BJ (cell line): ENCODE measurements around the gene EIF3A. TPM values are rescaled to one million over a fixed set of nuclear protein-coding genes. Genes with fewer than 3 reads are reported as not detected.
A peak's percentile ranks its signal among the peaks of the same experiment; 100 is the strongest.

Source experiments
- CTCF ChIA-PET: fragments of 350-600 bp; formaldehyde crosslinking; extraction: SDS; loops from one replicate; lab custom pipeline; 2021; ENCODE audit warnings: antibody characterized with exemption, inconsistent platforms; lab: Yijun Ruan, JAX
- POLR2A ChIA-PET: fragments of 300-600 bp; sonication (Branson Sonifier 250); formaldehyde crosslinking; extraction: SDS; loops from one replicate; lab custom pipeline; 2021; ENCODE audit warnings: antibody characterized with exemption; lab: Charles Lee
- DNase-seq: peaks from one replicate; pipeline ENCODE4 v3.0.0-alpha.2; 2011; ENCODE audit warnings: low read depth
- H3K27me3 ChIP-seq: 2 replicates; pipeline ENCODE4 v1.6.0; 2011; ENCODE audit warnings: low read length; ENCODE audit not compliant: control insufficient read depth, insufficient read depth
- H3K36me3 ChIP-seq: 2 replicates; pipeline ENCODE4 v1.5.1; 2011; ENCODE audit warnings: low read length; ENCODE audit not compliant: control insufficient read depth, insufficient read depth
- H3K4me3 ChIP-seq: 2 replicates; pipeline ENCODE4 v1.5.1; 2011; ENCODE audit warnings: low read depth, mild to moderate bottlenecking, control low read depth, low read length
- polyA plus RNA-seq: library from polyadenylated mRNA; depleted of rRNA; stranded (reverse); fragments of >200 nt; gene quantifications from 2 replicates; pipeline ENCODE4 v1.2.3, GENCODE V29; 2011
- TF ChIP-seq, protein P1 (sequence below): IDR thresholded peaks from 2 replicates; pipeline ENCODE4 v1.5.1; 2011; ENCODE audit warnings: low read depth, mild to moderate bottlenecking, control low read depth, inconsistent platforms, low read length, moderate library complexity; ENCODE audit not compliant: insufficient read depth

EIF3A gene
- polyA plus RNA-seq, 1 experiment: 17.5 TPM

DNA sequence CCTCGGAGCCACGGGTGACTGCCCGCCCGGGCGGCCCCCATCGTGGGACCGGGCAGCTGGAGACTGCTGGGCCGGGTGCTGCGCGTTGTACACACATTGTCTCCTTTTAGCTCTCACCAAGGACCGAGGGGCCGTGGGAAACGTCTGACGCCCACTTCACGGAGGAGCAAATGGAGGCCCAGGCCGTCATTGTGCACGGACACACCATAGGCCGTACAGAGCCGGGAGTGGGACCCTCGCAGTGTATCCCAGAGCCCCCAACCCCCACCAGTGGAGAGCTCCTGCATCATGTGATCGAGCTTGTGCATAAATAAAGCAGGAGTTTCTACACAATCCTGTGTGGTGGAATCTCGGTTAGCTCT, 24.0 kb upstream of the EIF3A start:
- CTCF ChIA-PET: interaction anchor here (0.6 to 1.2 kb wide), 2 partner anchors 31 to 149 kb away, joined by 3 read pairs; no protein-coding TSS in a partner anchor
- no peaks in the 10 kb centered on the region; the same call in 1 of the 2 replicates for H3K36me3 ChIP-seq
- TF ChIP-seq, protein P1, sequence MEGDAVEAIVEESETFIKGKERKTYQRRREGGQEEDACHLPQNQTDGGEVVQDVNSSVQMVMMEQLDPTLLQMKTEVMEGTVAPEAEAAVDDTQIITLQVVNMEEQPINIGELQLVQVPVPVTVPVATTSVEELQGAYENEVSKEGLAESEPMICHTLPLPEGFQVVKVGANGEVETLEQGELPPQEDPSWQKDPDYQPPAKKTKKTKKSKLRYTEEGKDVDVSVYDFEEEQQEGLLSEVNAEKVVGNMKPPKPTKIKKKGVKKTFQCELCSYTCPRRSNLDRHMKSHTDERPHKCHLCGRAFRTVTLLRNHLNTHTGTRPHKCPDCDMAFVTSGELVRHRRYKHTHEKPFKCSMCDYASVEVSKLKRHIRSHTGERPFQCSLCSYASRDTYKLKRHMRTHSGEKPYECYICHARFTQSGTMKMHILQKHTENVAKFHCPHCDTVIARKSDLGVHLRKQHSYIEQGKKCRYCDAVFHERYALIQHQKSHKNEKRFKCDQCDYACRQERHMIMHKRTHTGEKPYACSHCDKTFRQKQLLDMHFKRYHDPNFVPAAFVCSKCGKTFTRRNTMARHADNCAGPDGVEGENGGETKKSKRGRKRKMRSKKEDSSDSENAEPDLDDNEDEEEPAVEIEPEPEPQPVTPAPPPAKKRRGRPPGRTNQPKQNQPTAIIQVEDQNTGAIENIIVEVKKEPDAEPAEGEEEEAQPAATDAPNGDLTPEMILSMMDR: no peak
- peak overlapping the region; percentile 81 for H3K4me3 ChIP-seq
- no peak for DNase-seq
- POLR2A ChIA-PET: no interaction called here
- no peaks in the 10 kb centered on the region for H3K27me3 ChIP-seq

DNA sequence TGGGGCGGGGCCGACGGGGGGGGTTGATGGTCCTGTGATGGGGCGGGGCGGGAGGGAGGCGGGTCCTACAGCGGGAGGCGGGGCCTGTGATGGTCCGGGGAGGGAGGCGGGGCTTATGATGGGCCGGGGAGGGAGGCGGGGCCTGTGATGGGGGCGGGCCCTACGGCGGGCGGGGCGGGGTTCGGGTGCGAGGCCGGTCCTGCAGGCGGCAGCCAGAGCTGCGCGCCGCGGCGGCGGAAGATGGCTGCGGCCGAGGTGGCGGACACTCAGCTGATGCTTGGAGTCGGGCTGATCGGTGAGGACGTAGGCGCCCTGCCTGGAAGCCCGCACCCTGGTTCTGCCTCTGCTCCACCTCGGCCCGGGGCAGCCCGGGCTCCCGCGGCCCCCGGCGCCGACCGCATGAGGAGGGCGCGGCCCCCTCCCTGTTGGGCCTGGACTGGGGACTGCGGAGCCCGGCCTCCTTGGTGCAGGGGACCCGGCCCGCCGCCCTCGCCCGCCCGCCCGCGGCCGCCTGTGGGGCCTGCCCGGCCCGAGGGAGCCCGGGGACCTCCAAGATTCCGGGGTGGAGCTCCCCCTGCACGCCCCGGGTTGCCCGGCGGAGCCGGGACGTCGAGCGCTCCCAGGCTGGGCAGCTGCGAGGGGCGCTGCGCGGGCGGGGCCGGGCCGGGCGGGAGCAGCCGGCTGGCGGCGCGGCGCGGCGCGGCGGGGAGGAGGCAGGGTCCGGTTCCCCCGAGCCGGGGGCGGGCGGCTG, 23.5 kb upstream of the EIF3A start, which contains the start of gene DENND10:
DENND10 (plus strand) TSS at position 211 of the 751 bp plus-strand sequence; CDS start at position 241, 30 bp downstream.
- H3K4me3 ChIP-seq: peak within 1 kb of the TSS; percentile 81
- no peaks in the 10 kb centered on the region for H3K27me3 ChIP-seq
- TF ChIP-seq, protein P1: no peak
- CTCF ChIA-PET: interaction anchor here (0.6 to 1.2 kb wide), 2 partner anchors 31 to 149 kb away, joined by 3 read pairs; no protein-coding TSS in a partner anchor
- POLR2A ChIA-PET: interaction anchor here (0.6 kb wide), 2 partner anchors 60 to 147 kb away, joined by 3 to 10 read pairs; no protein-coding TSS in a partner anchor
- H3K36me3 ChIP-seq: no peaks in the 10 kb centered on the region; the same call in 1 of the 2 replicates
- DNase-seq: no peak

DNA sequence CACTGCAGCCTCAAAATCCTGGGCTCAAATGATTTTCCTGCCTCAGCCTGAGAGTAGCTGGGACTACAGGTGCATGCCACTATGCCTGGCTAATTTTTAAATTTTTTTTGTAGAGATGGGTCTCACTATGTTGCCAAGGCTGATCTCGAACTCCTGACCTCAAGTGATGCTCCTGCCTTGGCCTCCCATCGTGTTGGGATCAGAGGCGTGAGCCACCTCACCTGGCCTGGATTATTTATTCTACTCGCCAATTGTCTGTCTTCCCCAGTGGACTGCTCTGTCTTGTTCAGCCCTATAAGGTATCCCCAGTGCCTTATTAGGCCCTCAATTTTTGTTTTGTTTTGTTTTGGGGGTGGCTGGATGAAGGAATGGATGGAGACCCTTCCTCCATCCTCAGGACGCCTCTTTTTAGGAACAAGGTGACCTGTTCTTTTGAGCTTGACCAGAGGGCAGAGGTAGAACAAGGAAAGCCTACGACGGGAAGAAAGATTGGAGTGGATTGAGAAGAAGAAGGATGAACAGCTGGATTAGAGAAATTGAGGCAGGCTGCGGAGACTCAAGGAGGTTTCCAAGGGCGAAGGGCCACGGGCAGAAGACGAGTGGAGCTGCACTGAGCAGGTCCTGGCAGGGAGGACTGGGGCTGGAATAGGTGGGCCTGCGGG, 22.8 kb upstream of the EIF3A start:
- TF ChIP-seq, protein P1: no peak
- ChIA-PET POLR2A (interaction anchor here (0.6 kb wide), 1 partner anchor 147 kb away, joined by 3 read pairs; no protein-coding TSS in a partner anchor), CTCF (no interaction called here)
- no peaks in the 10 kb centered on the region for H3K36me3 ChIP-seq
- DNase-seq: no peak
- H3K4me3 ChIP-seq: no peak overlapping the region
- no peaks in the 10 kb centered on the region for H3K27me3 ChIP-seq

DNA sequence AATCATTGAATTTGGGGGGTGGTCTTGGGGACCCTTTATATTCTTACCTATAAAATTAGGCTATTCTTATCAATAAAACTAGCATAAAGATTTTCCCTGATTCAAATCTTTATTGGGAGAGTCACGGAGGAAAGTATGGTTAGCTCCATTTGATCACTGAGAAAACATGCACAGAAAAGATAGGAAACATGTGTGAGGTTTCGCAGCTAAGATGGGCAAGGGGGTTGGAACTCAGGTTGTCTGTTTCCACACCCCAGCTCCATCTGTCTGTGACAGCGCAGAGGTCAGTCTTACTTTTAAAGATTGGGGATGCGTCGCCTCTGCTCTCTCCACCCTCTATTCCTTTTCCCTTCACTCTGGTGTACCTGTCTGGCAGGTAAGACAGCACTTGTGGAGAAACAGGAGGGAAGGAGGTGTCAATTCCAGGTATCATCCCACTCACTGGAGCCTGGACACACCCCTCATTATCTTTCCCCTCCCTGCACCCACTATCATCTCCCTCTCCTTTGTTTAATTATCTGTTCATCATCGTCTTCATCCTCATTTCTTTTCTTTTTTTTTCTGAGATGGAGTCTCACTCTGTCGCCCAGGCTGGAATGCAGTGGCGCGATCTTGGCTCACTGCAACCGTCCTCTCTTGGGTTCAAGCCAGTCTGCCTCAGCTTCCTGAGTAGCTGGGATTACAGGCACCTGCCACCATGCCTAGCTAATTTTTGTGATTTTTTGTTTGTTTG, 20.9 kb upstream of the EIF3A start:
- DNase-seq: no peak
- ChIA-PET POLR2A (no interaction called here), CTCF (interaction anchor here (1.6 kb wide), 1 partner anchor 11 kb away, joined by 3 read pairs; no protein-coding TSS in a partner anchor)
- no peaks in the 10 kb centered on the region for H3K27me3 ChIP-seq
- TF ChIP-seq, protein P1: no peak
- H3K36me3 ChIP-seq: no peaks in the 10 kb centered on the region
- no peak overlapping the region for H3K4me3 ChIP-seq
